Fibroblast of lung (primary cell): Measurements from ENCODE around the gene DHRS12. TPM values are rescaled to one million over a fixed set of nuclear protein-coding genes. Genes with fewer than 3 reads are reported as not detected.

Experiments used
- DNase-seq, 2 donors: peaks; one replicate each; pipeline versions ENCODE4 v3.0.0 to v3.0.0-alpha.2; 2010; ENCODE audit warnings: low read depth in 2 of 2
- H2AFZ ChIP-seq: 2 replicates; pipeline ENCODE4 v1.5.1; 2012; ENCODE audit warnings: low read length, control low read depth, inconsistent platforms
- H3K27ac ChIP-seq: 2 replicates; pipeline ENCODE4 v1.5.1; 2011; ENCODE audit warnings: low read length, control low read depth; ENCODE audit not compliant: insufficient read depth
- H3K27me3 ChIP-seq: 2 replicates; pipeline ENCODE4 v1.5.1; 2011; ENCODE audit warnings: mild to moderate bottlenecking, low read length; ENCODE audit not compliant: control insufficient read depth, insufficient read depth
- H3K36me3 ChIP-seq: 2 replicates; pipeline ENCODE4 v1.5.1; 2011; ENCODE audit warnings: low read length; ENCODE audit not compliant: control insufficient read depth, insufficient read depth
- H3K4me1 ChIP-seq: 2 replicates; pipeline ENCODE4 v1.5.1; 2011; ENCODE audit warnings: low read length; ENCODE audit not compliant: control insufficient read depth, insufficient read depth; ENCODE audit errors: extremely low read depth
- H3K4me2 ChIP-seq: 2 replicates; pipeline ENCODE4 v1.5.1; 2011; ENCODE audit warnings: low read length, control low read depth; ENCODE audit not compliant: insufficient read depth; ENCODE audit errors: extremely low read depth
- H3K4me3 ChIP-seq, 4 experiments: fragments of 200-600 bp in 1 of 4; sonication (generic) in 1 of 4; replicated peaks in 1 of 4; 2 replicates each; pipeline ENCODE4 v1.5.1; 2011 to 2016; ENCODE audit warnings: low read length in 4 of 4, low read depth in 3 of 4, mild to moderate bottlenecking in 3 of 4, control low read depth in 2 of 4, inconsistent platforms in 1 of 4, mixed read lengths in 1 of 4; ENCODE audit not compliant: insufficient read depth in 1 of 4; ENCODE audit errors: control extremely low read depth in 1 of 4
- H3K79me2 ChIP-seq: 2 replicates; pipeline ENCODE4 v1.5.1; 2012; ENCODE audit warnings: mild to moderate bottlenecking, low read length, inconsistent platforms; ENCODE audit not compliant: control insufficient read depth, insufficient read depth
- H3K9ac ChIP-seq: 2 replicates; pipeline ENCODE4 v1.5.1; 2011; ENCODE audit warnings: mild to moderate bottlenecking, low read length, control low read depth; ENCODE audit not compliant: insufficient read depth
- H3K9me3 ChIP-seq: 2 replicates; pipeline ENCODE4 v1.5.1; 2012; ENCODE audit warnings: low read depth, low read length; ENCODE audit not compliant: control insufficient read depth, insufficient read depth
- H4K20me1 ChIP-seq: 2 replicates; pipeline ENCODE4 v1.5.1; 2011; ENCODE audit warnings: low read length; ENCODE audit not compliant: control insufficient read depth, insufficient read depth; ENCODE audit errors: extremely low read depth
- EZH2 ChIP-seq: IDR thresholded peaks from 2 replicates; pipeline ENCODE4 v1.5.1; 2012; ENCODE audit warnings: low read length, control low read depth, mild to moderate bottlenecking; ENCODE audit errors: missing control alignments
- polyA plus RNA-seq, 2 donors: library from polyadenylated mRNA; depleted of rRNA in 1 of 2; stranded (reverse) in 1 of 2; unstranded in 1 of 2; fragments of >200 nt; gene quantifications; 2 replicates each; pipeline ENCODE4 v1.2.1, GENCODE V29; 2011 to 2012; ENCODE audit warnings: missing spikeins in 1 of 2
- total RNA-seq: library from RNA; depleted of rRNA; stranded (reverse); fragments of >200 nt; gene quantifications from 2 replicates; pipeline ENCODE4 v1.2.1, GENCODE V29; 2014
- TF ChIP-seq, protein P1 (sequence below), 2 donors: IDR thresholded peaks in 1 of 2; conservative IDR thresholded peaks in 1 of 2; 1 replicate in 1 of 2; 2 replicates in 1 of 2; pipeline ENCODE4 v1.5.1; 2011 to 2012; ENCODE audit warnings: low read length in 2 of 2, control low read depth in 1 of 2, inconsistent platforms in 1 of 2, low read depth in 1 of 2, mild to moderate bottlenecking in 1 of 2

Gene DHRS12
- total and polyA plus RNA-seq, 2 donors (not counting 1 experiment from before 2014, with no cell fraction given), result 5.7 to 6.1 TPM

DNA sequence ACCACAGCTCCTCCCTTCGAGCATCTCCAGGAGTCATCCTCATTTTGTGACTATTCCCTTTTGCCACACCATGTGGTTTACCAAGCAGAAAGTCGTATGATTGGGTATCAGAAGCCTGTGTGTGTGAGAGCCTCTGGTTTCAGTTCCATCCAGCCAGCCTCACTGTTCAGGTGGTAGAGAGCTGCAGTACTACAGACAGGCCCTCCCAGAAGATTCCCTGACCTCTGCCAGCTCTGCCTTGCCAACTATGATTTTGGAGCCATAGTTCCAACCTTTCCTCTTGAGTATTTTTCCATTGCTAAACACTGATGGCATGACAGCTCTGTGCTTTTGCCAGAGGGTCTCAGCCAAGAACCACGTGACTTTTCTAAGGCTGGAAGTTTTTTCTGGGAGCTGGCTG is 82.5 kb downstream of the DHRS12 start:
- Histone ChIP-seq H3K4me1 (peaks cover 2% of the 10 kb centered on the region), H3K27ac (no peak overlapping the region), H3K27me3 (no peaks in the 10 kb centered on the region), H2AFZ (no peak overlapping the region), H3K4me3 (no peak overlapping the region), H4K20me1 (no peaks in the 10 kb centered on the region), H3K79me2 (no peaks in the 10 kb centered on the region), H3K36me3 (no peaks in the 10 kb centered on the region), H3K4me2 (no peak overlapping the region), H3K9me3 (no peaks in the 10 kb centered on the region), H3K9ac (no peak overlapping the region)
- DNase-seq, result no peak
- TF ChIP-seq, protein P1, sequence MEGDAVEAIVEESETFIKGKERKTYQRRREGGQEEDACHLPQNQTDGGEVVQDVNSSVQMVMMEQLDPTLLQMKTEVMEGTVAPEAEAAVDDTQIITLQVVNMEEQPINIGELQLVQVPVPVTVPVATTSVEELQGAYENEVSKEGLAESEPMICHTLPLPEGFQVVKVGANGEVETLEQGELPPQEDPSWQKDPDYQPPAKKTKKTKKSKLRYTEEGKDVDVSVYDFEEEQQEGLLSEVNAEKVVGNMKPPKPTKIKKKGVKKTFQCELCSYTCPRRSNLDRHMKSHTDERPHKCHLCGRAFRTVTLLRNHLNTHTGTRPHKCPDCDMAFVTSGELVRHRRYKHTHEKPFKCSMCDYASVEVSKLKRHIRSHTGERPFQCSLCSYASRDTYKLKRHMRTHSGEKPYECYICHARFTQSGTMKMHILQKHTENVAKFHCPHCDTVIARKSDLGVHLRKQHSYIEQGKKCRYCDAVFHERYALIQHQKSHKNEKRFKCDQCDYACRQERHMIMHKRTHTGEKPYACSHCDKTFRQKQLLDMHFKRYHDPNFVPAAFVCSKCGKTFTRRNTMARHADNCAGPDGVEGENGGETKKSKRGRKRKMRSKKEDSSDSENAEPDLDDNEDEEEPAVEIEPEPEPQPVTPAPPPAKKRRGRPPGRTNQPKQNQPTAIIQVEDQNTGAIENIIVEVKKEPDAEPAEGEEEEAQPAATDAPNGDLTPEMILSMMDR (conservative IDR thresholded peaks at IDR 0.05 in 1 of 2, IDR thresholded peaks at IDR 0.05 in 1 of 2; ENCODE audit: low read depth in 1 of 2, low read length in 2 of 2), result no peak
- TF ChIP-seq EZH2, result no peak

DNA sequence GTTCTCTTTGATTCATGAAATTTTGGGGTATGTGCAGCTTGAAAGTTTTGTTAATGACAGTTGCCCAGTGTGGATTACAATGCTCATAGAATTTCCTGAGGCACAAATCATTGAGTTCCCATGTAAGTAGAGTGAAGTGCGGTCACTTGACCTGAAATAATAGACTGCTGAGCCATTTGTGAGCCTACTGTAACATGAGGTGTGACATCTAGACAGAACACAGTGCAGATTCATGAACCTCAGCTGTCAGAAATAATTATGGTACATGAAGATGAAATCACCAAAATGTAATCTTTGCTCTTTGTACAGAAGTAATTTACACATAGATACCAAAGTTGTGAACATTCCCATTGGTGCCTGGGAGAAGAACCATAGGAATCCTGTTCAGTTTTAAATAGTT is 84.6 kb downstream of the DHRS12 start:
- H3K79me2 ChIP-seq, result no peaks in the 10 kb centered on the region
- no peak for DNase-seq
- H3K4me3 ChIP-seq, result no peak overlapping the region
- no peak overlapping the region for H3K27ac ChIP-seq
- no peaks in the 10 kb centered on the region for H3K36me3 ChIP-seq
- no peaks in the 10 kb centered on the region for H3K9me3 ChIP-seq
- H3K4me1 ChIP-seq, result peaks cover 2% of the 10 kb centered on the region
- H4K20me1 ChIP-seq, result no peaks in the 10 kb centered on the region
- no peak overlapping the region for H3K9ac ChIP-seq
- H3K27me3 ChIP-seq, result no peaks in the 10 kb centered on the region
- no peak overlapping the region for H2AFZ ChIP-seq
- TF ChIP-seq, protein P1 (conservative IDR thresholded peaks at IDR 0.05 in 1 of 2, IDR thresholded peaks at IDR 0.05 in 1 of 2; ENCODE audit: low read depth in 1 of 2, low read length in 2 of 2), result no peak
- no peak for TF ChIP-seq EZH2
- no peak overlapping the region for H3K4me2 ChIP-seq

Other genes with a start within 250 kb of the DHRS12 start
- 5.9 and 9.2 TPM in 2 replicates for gene WDFY2, start 219.7 kb downstream of the DHRS12 start, total RNA-seq
- gene WDFY2, start 219.7 kb downstream of the DHRS12 start, polyA plus RNA-seq, result 4.9 and 5.0 TPM in 2 replicates
- not detected in 2 replicates for gene TMEM272, start 41.0 kb upstream of the DHRS12 start, total RNA-seq
- gene TMEM272, start 41.0 kb upstream of the DHRS12 start, polyA plus RNA-seq, result not detected in 2 replicates
- not detected in 2 replicates for gene CCDC70, start 57.8 kb upstream of the DHRS12 start, total RNA-seq
- not detected in 2 replicates for gene CCDC70, start 57.8 kb upstream of the DHRS12 start, polyA plus RNA-seq
- 2.6 and 3.3 TPM in 2 replicates for gene ATP7B, start 207.3 kb upstream of the DHRS12 start, total RNA-seq
- 1.0 and 1.7 TPM in 2 replicates for gene ATP7B, start 207.3 kb upstream of the DHRS12 start, polyA plus RNA-seq
- 18.7 and 20.3 TPM in 2 replicates for gene ALG11, start 208.2 kb upstream of the DHRS12 start, total RNA-seq
- 14.7 and 21.8 TPM in 2 replicates for gene ALG11, start 208.2 kb upstream of the DHRS12 start, polyA plus RNA-seq
- gene UTP14C, start 220.5 kb upstream of the DHRS12 start, total RNA-seq, result 12.6 and 14.5 TPM in 2 replicates
- gene UTP14C, start 220.5 kb upstream of the DHRS12 start, polyA plus RNA-seq, result 13.7 and 20.5 TPM in 2 replicates